Myometrial cell (primary cell): ENCODE measurements around the gene FBXO21. TPM values are rescaled to one million over a fixed set of nuclear protein-coding genes. Genes with fewer than 3 reads are reported as not detected.

Source experiments
- total RNA-seq: library from RNA; depleted of rRNA; stranded (reverse); fragments of >200 nt; gene quantifications from 2 replicates; pipeline ENCODE4 v1.2.3, GENCODE V29; 2015

FBXO21 gene, protein sequence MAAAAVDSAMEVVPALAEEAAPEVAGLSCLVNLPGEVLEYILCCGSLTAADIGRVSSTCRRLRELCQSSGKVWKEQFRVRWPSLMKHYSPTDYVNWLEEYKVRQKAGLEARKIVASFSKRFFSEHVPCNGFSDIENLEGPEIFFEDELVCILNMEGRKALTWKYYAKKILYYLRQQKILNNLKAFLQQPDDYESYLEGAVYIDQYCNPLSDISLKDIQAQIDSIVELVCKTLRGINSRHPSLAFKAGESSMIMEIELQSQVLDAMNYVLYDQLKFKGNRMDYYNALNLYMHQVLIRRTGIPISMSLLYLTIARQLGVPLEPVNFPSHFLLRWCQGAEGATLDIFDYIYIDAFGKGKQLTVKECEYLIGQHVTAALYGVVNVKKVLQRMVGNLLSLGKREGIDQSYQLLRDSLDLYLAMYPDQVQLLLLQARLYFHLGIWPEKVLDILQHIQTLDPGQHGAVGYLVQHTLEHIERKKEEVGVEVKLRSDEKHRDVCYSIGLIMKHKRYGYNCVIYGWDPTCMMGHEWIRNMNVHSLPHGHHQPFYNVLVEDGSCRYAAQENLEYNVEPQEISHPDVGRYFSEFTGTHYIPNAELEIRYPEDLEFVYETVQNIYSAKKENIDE
- 21.9 and 74.8 TPM in 2 replicates for total RNA-seq

GRCh38 chr12:117190210-117190781 lies at the start of gene FBXO21:
Gene FBXO21 (minus strand): TSS chr12:117190470. CDS start chr12:117190456, 14 bp downstream.

Other genes starting within 250 kb of the FBXO21 start
- gene TESC, start 91.1 kb downstream of the FBXO21 start, total RNA-seq = not detected in 2 replicates
- not detected in 2 replicates for gene NOS1, start 171.2 kb upstream of the FBXO21 start, total RNA-seq